ENCODE data around the gene TMEM214.

The TMEM214 gene

GRCh38 chr2:27086090-27086723, 53.4 kb downstream of the TMEM214 start:
- DNase-seq = peak; percentile 95 to 96

GRCh38 chr2:27086724-27087593, 54.2 kb downstream of the TMEM214 start, which contains the start of gene KHK:
TSS of gene KHK (plus strand) at chr2:27086772. CDS start at chr2:27087260, 488 bp downstream.
- DNase-seq = no peak

GRCh38 chr2:27087823-27088410, 55.2 kb downstream of the TMEM214 start:
- no peak for DNase-seq

GRCh38 chr2:27088634-27089033, 55.9 kb downstream of the TMEM214 start:
- no peak for DNase-seq

GRCh38 chr2:27089111-27089954, 56.6 kb downstream of the TMEM214 start:
- DNase-seq = no peak
